DOHH2 (cell line): ENCODE measurements around the gene PHC1.

Source experiments
- H3F3A ChIP-seq: fragments of 200-600 bp; sonication (generic), shearing (Covaris generic); 2 replicates; pipeline ENCODE4 v1.6.0; 2016; ENCODE audit warnings: antibody characterized with exemption, mild to moderate bottlenecking; ENCODE audit not compliant: control insufficient read depth, insufficient read depth
- H3K27ac ChIP-seq: fragments of 200-600 bp; sonication (generic); 2 replicates; pipeline ENCODE4 v1.5.1; 2014; ENCODE audit warnings: low read depth, mild to moderate bottlenecking, low read length, moderate library complexity
- H3K27me3 ChIP-seq: fragments of 200-600 bp; sonication (generic); 2 replicates; pipeline ENCODE4 v1.6.1; 2014; ENCODE audit warnings: mild to moderate bottlenecking, low read length, mixed read lengths; ENCODE audit not compliant: control insufficient read depth
- H3K36me3 ChIP-seq: fragments of 200-600 bp; sonication (generic); 2 replicates; pipeline ENCODE4 v1.6.1; 2014; ENCODE audit warnings: mild to moderate bottlenecking, low read length, moderate library complexity, mixed read lengths; ENCODE audit not compliant: control insufficient read depth
- H3K4me1 ChIP-seq: fragments of 200-600 bp; sonication (generic); 2 replicates; pipeline ENCODE4 v1.6.1; 2014; ENCODE audit warnings: mild to moderate bottlenecking, low read length, mixed read lengths; ENCODE audit not compliant: control insufficient read depth
- H3K4me2 ChIP-seq: fragments of 200-600 bp; sonication (generic); 2 replicates; pipeline ENCODE4 v1.6.0; 2014; ENCODE audit warnings: mild to moderate bottlenecking, low read length, moderate library complexity
- H3K4me3 ChIP-seq: fragments of 200-600 bp; sonication (generic); 2 replicates; pipeline ENCODE4 v1.5.1; 2014; ENCODE audit warnings: mild to moderate bottlenecking, low read length, mixed read lengths
- H3K79me2 ChIP-seq: fragments of 200-600 bp; sonication (generic); 2 replicates; pipeline ENCODE4 v1.6.1; 2014; ENCODE audit warnings: mild to moderate bottlenecking, low read length, mixed read lengths; ENCODE audit not compliant: control insufficient read depth
- H3K9me2 ChIP-seq: fragments of 200-600 bp; sonication (generic); replicated peaks from 2 replicates; pipeline ENCODE4 v1.6.1; 2014; ENCODE audit warnings: mild to moderate bottlenecking, low read length, mixed read lengths; ENCODE audit not compliant: control insufficient read depth
- H3K9me3 ChIP-seq: fragments of 200-600 bp; sonication (generic); 2 replicates; pipeline ENCODE4 v1.6.1; 2014; ENCODE audit warnings: antibody characterized with exemption, low read length, mixed read lengths; ENCODE audit not compliant: control insufficient read depth, insufficient read depth
- H4K20me1 ChIP-seq: fragments of 200-600 bp; sonication (generic); 2 replicates; pipeline ENCODE4 v1.6.0; 2014; ENCODE audit warnings: low read depth, mild to moderate bottlenecking, antibody characterized with exemption, low read length, moderate library complexity; ENCODE audit not compliant: control insufficient read depth, insufficient read depth
- EZH2phosphoT487 ChIP-seq: fragments of 200-600 bp; sonication (generic); IDR thresholded peaks from 2 replicates; pipeline ENCODE4 v1.6.1; 2017; ENCODE audit warnings: borderline replicate concordance, mild to moderate bottlenecking, antibody characterized with exemption, low read length, moderate library complexity, mixed read lengths
- TF ChIP-seq, protein P1 (sequence below): fragments of 200-600 bp; sonication (generic); IDR thresholded peaks from one replicate; pipeline ENCODE4 v1.5.1; 2014; ENCODE audit warnings: antibody characterized with exemption, mild to moderate bottlenecking, low read depth, low read length; ENCODE audit not compliant: poor library complexity, severe bottlenecking

PHC1 gene

DNA sequence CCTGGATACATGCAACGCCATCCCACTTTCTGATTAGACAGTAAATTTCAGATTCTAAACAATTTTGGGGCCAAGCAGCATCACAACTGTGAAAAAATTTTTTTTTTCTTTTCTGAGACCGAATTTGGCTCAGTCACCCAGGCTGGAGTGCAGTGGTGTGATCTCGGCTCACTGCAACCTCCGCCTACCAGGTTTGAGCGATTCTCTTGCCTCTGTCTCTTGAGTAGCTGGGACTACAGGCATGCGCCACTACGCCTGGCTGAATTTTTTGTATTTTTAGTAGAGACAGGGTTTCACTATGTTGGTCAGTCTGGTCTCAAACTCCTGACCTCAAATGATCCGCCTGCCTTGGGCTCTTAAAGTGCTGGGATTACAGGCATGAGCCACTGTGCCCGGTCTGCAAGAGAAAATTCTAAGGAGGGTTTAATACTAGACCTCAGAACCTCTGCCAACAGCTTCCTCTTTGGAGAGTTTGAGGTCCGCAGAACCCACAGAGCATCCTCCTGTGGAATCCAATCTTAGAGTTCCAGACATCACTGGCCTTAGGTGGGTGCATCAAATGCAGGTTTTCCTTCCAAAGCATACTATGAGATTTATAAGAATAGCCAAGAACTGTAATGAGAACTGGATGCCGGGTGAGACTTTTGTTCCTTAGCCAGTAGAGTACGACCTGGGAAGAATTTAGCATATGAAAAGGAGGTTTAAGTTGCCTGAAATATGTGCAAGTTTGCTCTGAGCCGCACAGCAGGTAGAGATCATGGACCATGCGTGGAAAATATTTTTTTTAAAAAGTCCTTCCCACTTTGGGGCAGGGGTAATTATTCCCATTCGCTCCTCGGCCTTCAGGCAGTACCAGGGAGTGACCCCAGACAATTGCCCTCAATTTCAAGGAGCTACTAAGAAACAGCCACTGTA, 7.8 kb upstream of the PHC1 start:
- Histone ChIP-seq H3K4me3 (no peak overlapping the region), H3K36me3 (no peaks in the 10 kb centered on the region), H3F3A (no peaks in the 10 kb centered on the region), H3K9me3 (no peaks in the 10 kb centered on the region), H3K9me2 (no peaks in the 10 kb centered on the region), H4K20me1 (no peaks in the 10 kb centered on the region), H3K27ac (no peak overlapping the region), H3K79me2 (no peaks in the 10 kb centered on the region), H3K4me1 (peaks cover 43% of the 10 kb centered on the region), H3K27me3 (no peaks in the 10 kb centered on the region), H3K4me2 (no peak overlapping the region)
- no peak for TF ChIP-seq EZH2phosphoT487
- TF ChIP-seq, protein P1, sequence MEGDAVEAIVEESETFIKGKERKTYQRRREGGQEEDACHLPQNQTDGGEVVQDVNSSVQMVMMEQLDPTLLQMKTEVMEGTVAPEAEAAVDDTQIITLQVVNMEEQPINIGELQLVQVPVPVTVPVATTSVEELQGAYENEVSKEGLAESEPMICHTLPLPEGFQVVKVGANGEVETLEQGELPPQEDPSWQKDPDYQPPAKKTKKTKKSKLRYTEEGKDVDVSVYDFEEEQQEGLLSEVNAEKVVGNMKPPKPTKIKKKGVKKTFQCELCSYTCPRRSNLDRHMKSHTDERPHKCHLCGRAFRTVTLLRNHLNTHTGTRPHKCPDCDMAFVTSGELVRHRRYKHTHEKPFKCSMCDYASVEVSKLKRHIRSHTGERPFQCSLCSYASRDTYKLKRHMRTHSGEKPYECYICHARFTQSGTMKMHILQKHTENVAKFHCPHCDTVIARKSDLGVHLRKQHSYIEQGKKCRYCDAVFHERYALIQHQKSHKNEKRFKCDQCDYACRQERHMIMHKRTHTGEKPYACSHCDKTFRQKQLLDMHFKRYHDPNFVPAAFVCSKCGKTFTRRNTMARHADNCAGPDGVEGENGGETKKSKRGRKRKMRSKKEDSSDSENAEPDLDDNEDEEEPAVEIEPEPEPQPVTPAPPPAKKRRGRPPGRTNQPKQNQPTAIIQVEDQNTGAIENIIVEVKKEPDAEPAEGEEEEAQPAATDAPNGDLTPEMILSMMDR, result no peak

DNA sequence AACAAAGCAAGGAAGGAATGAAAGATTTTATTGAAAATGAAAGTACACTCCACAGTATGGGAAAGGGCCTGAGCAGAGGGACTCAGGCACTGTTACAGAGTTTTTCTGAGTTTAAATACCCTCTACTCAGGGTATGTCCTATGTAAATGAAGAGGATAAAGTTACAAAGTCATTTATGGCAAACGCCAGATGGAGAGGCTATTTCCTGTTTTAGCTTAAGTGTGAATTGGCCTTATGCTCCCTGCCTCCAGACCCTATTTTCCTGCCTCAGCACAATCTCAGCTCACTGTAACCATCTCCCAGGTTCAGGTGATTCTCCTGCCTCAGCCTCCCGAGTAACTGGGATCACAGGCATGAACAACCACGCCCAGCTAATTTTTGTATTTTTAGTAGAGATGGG, 6.8 kb upstream of the PHC1 start:
- H3K4me2 ChIP-seq, result 0 out of 2 replicates have a peak overlapping the region, but pooled peaks have one; percentile 6
- H3K4me1 ChIP-seq, result peaks cover 51% of the 10 kb centered on the region
- no peaks in the 10 kb centered on the region for H3K79me2 ChIP-seq
- no peaks in the 10 kb centered on the region for H3K9me3 ChIP-seq
- H3K36me3 ChIP-seq, result no peaks in the 10 kb centered on the region
- no peak overlapping the region for H3K27ac ChIP-seq
- H3K27me3 ChIP-seq, result no peaks in the 10 kb centered on the region
- H3K4me3 ChIP-seq, result no peak overlapping the region
- H4K20me1 ChIP-seq, result no peaks in the 10 kb centered on the region
- no peak for TF ChIP-seq EZH2phosphoT487
- TF ChIP-seq, protein P1, result no peak
- peaks cover 7% of the 10 kb centered on the region; the same call in 1 of the 2 replicates for H3F3A ChIP-seq
- H3K9me2 ChIP-seq, result no peaks in the 10 kb centered on the region

DNA sequence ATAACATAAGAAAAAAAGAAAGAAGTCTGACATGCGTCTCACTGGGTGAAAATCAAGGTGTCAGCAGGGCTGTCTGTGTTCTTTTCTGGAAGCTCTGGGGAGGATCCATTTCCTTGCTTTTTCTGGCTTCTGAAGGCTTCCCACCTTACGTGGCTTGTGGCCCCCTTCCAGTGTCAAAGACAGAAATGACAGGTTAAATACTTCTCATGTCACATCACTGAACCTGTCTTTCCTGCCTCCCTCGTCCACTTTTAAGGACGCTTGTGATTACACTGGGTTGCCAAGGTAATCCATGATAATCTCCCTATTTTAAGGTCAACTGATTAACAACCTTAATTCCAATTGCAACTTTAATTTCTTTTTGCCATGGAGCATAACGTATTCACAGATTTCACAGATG, 4.6 kb upstream of the PHC1 start:
- Histone ChIP-seq H3K9me3 (no peaks in the 10 kb centered on the region), H3K27me3 (no peaks in the 10 kb centered on the region), H3K4me3 (no peak overlapping the region), H3K4me2 (no peak overlapping the region), H3K27ac (no peak overlapping the region), H4K20me1 (no peaks in the 10 kb centered on the region), H3K36me3 (no peaks in the 10 kb centered on the region), H3K9me2 (no peaks in the 10 kb centered on the region), H3K4me1 (peaks cover 53% of the 10 kb centered on the region), H3K79me2 (peaks cover under 1% of the 10 kb centered on the region), H3F3A (peaks cover 22% of the 10 kb centered on the region)
- TF ChIP-seq, protein P1, result no peak
